OCI-LY3 (cell line): Measurements from ENCODE around the gene PGLYRP3.

Experiments
- EZH2phosphoT487 ChIP-seq: fragments of 200-600 bp; shearing (Covaris generic); IDR thresholded peaks from 2 replicates; pipeline ENCODE4 v1.6.1; 2018; ENCODE audit warnings: antibody characterized with exemption, mixed run types, low read depth
- TF ChIP-seq, protein P1 (sequence below): fragments of 200-600, 300-600 bp; sonication (generic); IDR thresholded peaks from 2 replicates; pipeline ENCODE4 v1.5.1; 2014; ENCODE audit warnings: antibody characterized with exemption, low read length, low read depth

DNA sequence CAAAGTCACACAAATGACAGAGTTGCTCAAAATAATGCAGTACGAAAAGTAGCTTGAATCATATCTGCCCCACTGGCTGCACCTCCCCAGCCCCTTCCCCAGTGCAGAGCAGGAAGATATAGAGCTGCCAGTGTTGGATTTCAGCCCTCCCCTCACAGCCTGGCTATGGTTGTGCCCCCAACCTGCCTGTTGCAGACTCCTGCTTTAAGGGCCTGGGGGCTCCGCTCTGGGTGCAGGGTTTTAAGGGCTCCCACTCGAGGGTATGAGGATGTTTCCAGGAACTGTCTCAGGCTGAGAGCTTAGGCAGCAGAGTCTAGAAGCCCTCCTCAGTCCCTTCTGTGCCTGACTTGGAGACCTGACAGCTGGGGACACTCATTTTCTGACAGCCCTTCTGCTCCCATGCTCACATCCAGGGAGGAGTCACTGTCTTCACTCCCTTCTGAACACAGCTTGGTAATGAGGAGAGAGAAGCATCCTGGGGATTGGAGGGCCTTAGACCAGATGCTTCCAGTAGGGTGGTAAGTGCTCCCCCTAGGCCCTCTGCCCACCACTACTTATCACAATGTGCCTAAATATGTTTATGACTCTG, 49.5 kb upstream of the PGLYRP3 start:
- TF ChIP-seq, protein P1, sequence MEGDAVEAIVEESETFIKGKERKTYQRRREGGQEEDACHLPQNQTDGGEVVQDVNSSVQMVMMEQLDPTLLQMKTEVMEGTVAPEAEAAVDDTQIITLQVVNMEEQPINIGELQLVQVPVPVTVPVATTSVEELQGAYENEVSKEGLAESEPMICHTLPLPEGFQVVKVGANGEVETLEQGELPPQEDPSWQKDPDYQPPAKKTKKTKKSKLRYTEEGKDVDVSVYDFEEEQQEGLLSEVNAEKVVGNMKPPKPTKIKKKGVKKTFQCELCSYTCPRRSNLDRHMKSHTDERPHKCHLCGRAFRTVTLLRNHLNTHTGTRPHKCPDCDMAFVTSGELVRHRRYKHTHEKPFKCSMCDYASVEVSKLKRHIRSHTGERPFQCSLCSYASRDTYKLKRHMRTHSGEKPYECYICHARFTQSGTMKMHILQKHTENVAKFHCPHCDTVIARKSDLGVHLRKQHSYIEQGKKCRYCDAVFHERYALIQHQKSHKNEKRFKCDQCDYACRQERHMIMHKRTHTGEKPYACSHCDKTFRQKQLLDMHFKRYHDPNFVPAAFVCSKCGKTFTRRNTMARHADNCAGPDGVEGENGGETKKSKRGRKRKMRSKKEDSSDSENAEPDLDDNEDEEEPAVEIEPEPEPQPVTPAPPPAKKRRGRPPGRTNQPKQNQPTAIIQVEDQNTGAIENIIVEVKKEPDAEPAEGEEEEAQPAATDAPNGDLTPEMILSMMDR, result no peak
- TF ChIP-seq EZH2phosphoT487, result no peak
